Endothelial cell of umbilical vein (primary cell): Measurements from ENCODE around the gene TCAP.

ENCODE experiments used
- EZH2 ChIP-seq: IDR thresholded peaks from 2 replicates; pipeline ENCODE4 v1.6.1; 2012; ENCODE audit warnings: borderline replicate concordance, low read depth, mild to moderate bottlenecking, moderate library complexity, low read length, inconsistent platforms; ENCODE audit not compliant: severe bottlenecking
- FOS ChIP-seq: IDR thresholded peaks from 2 replicates; pipeline ENCODE4 v1.6.1; 2011; ENCODE audit warnings: mild to moderate bottlenecking, low read length, moderate library complexity, borderline replicate concordance; ENCODE audit not compliant: insufficient read depth
- GATA2 ChIP-seq: IDR thresholded peaks from 2 replicates; pipeline ENCODE4 v1.7.0; 2011; ENCODE audit warnings: low read depth, mild to moderate bottlenecking, moderate library complexity, mixed read lengths, low read length; ENCODE audit not compliant: insufficient read length, insufficient read depth
- JUN ChIP-seq: IDR thresholded peaks from 2 replicates; pipeline ENCODE4 v1.6.1; 2011; ENCODE audit warnings: borderline replicate concordance, low read depth; ENCODE audit not compliant: insufficient read length, insufficient read depth
- MYC ChIP-seq: IDR thresholded peaks from one replicate; pipeline ENCODE4 v1.6.1; 2011; ENCODE audit warnings: mild to moderate bottlenecking, low read depth, low read length
- POLR2A ChIP-seq: IDR thresholded peaks from 2 replicates; pipeline ENCODE4 v1.6.1; 2012; ENCODE audit warnings: low read depth, mild to moderate bottlenecking, control low read depth, low read length
- POLR2AphosphoS5 ChIP-seq: IDR thresholded peaks from 2 replicates; pipeline ENCODE4 v1.6.1; 2012; ENCODE audit warnings: low read depth, mild to moderate bottlenecking, control low read depth, low read length, moderate library complexity; ENCODE audit not compliant: insufficient read depth
- TF ChIP-seq, protein P1 (sequence below), 2 donors: IDR thresholded peaks; 1 replicate in 1 of 2; 2 replicates in 1 of 2; pipeline ENCODE4 v1.5.1; 2011; ENCODE audit warnings: low read length in 2 of 2, mild to moderate bottlenecking in 2 of 2, moderate library complexity in 2 of 2, control low read depth in 1 of 2, inconsistent platforms in 1 of 2, low read depth in 1 of 2; ENCODE audit not compliant: insufficient read depth in 1 of 2; ENCODE audit errors: extremely low read depth in 1 of 2
- TF ChIP-seq, protein P2 (sequence below): IDR thresholded peaks from 2 replicates; pipeline ENCODE4 v1.6.1; 2011; ENCODE audit not compliant: insufficient read depth, insufficient read length

DNA sequence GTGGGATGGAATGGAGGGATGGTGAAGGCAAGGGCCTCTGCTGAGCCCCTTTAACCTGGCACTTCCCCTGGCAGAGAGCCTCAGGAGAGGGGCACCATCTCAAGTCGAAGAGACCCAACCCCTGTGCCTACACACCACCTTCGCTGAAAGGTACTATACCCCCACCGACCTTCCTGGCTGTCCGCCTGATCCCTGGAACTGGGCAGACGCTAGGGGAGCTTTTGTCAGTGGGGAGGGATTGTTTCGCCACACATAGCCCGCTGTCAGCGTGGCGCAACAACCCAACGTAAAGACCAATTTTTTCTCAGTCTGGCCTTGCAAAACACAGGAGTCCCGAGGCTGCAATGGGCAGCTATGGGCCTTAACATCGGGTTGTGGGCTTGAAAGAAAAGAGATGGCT, 35.3 kb upstream of the TCAP start:
- no peak for TF ChIP-seq EZH2
- no peak for TF ChIP-seq POLR2A
- TF ChIP-seq POLR2AphosphoS5, result no peak
- TF ChIP-seq, protein P1, sequence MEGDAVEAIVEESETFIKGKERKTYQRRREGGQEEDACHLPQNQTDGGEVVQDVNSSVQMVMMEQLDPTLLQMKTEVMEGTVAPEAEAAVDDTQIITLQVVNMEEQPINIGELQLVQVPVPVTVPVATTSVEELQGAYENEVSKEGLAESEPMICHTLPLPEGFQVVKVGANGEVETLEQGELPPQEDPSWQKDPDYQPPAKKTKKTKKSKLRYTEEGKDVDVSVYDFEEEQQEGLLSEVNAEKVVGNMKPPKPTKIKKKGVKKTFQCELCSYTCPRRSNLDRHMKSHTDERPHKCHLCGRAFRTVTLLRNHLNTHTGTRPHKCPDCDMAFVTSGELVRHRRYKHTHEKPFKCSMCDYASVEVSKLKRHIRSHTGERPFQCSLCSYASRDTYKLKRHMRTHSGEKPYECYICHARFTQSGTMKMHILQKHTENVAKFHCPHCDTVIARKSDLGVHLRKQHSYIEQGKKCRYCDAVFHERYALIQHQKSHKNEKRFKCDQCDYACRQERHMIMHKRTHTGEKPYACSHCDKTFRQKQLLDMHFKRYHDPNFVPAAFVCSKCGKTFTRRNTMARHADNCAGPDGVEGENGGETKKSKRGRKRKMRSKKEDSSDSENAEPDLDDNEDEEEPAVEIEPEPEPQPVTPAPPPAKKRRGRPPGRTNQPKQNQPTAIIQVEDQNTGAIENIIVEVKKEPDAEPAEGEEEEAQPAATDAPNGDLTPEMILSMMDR (IDR thresholded peaks at IDR 0.05; ENCODE audit: extremely low read depth in 1 of 2, insufficient read depth in 1 of 2, low read depth in 1 of 2, low read length in 2 of 2), result no peak
- TF ChIP-seq FOS, result no peak
- TF ChIP-seq, protein P2, sequence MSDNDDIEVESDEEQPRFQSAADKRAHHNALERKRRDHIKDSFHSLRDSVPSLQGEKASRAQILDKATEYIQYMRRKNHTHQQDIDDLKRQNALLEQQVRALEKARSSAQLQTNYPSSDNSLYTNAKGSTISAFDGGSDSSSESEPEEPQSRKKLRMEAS, result no peak
- TF ChIP-seq JUN, result no peak
- no peak for TF ChIP-seq MYC
- TF ChIP-seq GATA2, result no peak
